Fibroblast of lung (primary cell): ENCODE data around the gene COX4I2.

Source experiments
- CTCF ChIP-seq, 2 donors: IDR thresholded peaks in 1 of 2; conservative IDR thresholded peaks in 1 of 2; 1 replicate in 1 of 2; 2 replicates in 1 of 2; pipeline ENCODE4 v1.5.1; 2011 to 2012; ENCODE audit warnings: low read length in 2 of 2, control low read depth in 1 of 2, inconsistent platforms in 1 of 2, low read depth in 1 of 2, mild to moderate bottlenecking in 1 of 2
- EZH2 ChIP-seq: IDR thresholded peaks from 2 replicates; pipeline ENCODE4 v1.5.1; 2012; ENCODE audit warnings: low read length, control low read depth, mild to moderate bottlenecking; ENCODE audit errors: missing control alignments

GRCh38 chr20:31594002-31594557 is 43.6 kb upstream of the COX4I2 start:
- TF ChIP-seq CTCF (conservative IDR thresholded peaks at IDR 0.05 in 1 of 2, IDR thresholded peaks at IDR 0.05 in 1 of 2; ENCODE audit: low read depth in 1 of 2, low read length in 2 of 2) (no peak), EZH2 (no peak)
